Upper lobe of left lung (tissue), 4 donors: ENCODE data around the gene GADD45A.

Experiments used
- CTCF ChIP-seq, 6 experiments: fragments of 450-650 bp in 4 of 6; fragments of 200-600 bp in 2 of 6; sonication (generic) in 2 of 6; IDR thresholded peaks; one replicate each; pipeline ENCODE4 v1.5.1; 2016 to 2019; ENCODE audit warnings: antibody characterized with exemption in 6 of 6
- EP300 ChIP-seq, 4 donors: sonication (generic); formaldehyde crosslinking; IDR thresholded peaks; one replicate each; pipeline ENCODE4 v1.5.1; 2017; ENCODE audit warnings: antibody characterized with exemption in 4 of 4, control low read depth in 2 of 4
- POLR2A ChIP-seq, 4 donors: fragments of 450-650 bp; IDR thresholded peaks; one replicate each; pipeline ENCODE4 v1.5.1; 2016 to 2017; ENCODE audit warnings: antibody characterized with exemption in 4 of 4, mild to moderate bottlenecking in 2 of 4
- POLR2AphosphoS5 ChIP-seq, 2 donors: sonication (generic); formaldehyde crosslinking; IDR thresholded peaks; one replicate each; pipeline ENCODE4 v1.5.1; 2017; ENCODE audit warnings: antibody characterized with exemption in 2 of 2

- no peak for TF ChIP-seq CTCF (IDR thresholded peaks at IDR 0.05)
- no peak for TF ChIP-seq POLR2AphosphoS5 (IDR thresholded peaks at IDR 0.05)
- TF ChIP-seq POLR2A (IDR thresholded peaks at IDR 0.05): no peak
- no peak for TF ChIP-seq EP300 (IDR thresholded peaks at IDR 0.05)
These were observed 7.6 kb upstream of the GADD45A start for GRCh38 chr1:67677408-67677807.
